ENCODE data around the gene SLC5A4. TPM values are rescaled to one million over a fixed set of nuclear protein-coding genes. Genes with fewer than 3 reads are reported as not detected.

Gene SLC5A4
- total RNA-seq, 3 donors from 2014 or later (not counting 1 experiment from before 2014, with no cell fraction given), result not detected

DNA sequence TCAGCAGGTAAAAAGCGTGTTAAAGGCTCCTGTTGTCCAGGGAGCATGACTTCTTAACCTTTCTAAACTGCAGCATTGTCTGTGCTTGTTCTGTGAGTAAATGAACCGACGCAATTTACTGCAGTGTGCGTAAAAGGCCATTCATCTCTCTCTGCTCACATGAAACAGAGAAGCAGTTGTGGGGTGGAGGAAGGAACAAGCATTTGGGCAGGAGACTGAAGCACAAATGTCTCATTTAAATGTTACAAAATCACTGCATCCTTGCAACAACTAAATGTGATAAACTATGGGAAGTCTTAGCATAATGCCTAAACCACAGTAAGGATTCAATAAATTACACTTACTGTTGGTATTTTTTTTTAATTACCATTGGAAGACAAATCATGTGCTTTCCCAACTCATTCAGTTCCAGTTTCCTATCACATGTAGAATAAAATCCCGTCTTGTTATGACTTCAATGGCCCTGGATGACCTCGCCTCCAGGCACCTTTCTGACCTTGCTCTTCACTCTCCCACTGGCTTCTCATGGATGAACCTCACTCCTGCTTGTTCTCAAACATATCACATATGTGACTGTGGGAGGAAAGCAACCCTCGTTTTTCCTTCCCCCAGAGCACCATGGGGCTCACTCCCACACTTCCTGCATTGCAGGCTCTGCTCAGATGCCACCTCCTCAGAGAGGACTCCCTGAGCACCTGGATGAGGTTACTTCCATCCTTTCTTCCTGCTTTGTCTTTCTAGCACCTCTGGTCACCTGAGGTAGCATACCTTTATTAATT, 28.6 kb downstream of the SLC5A4 start:
- H3K4me3 ChIP-seq (ENCODE audit: low read length), result no peak overlapping the region
- ATAC-seq (no peak), DNase-seq (no peak)
- no peaks in the 10 kb centered on the region for H3K36me3 ChIP-seq (ENCODE audit: control insufficient read depth, insufficient read depth, low read length)
- peaks cover 2% of the 10 kb centered on the region for H3K4me1 ChIP-seq (ENCODE audit: control insufficient read depth, insufficient read depth, low read length)
- Mint-ChIP-seq H3K4me3 (no peak overlapping the region), H3K4me1 (no peaks in the 10 kb centered on the region), H3K27me3 (ENCODE audit: low read depth in 2 of 2) (peaks cover 14 to 61% of the 10 kb centered on the region in 2 donors), H3K36me3 (no peaks in the 10 kb centered on the region), H3K27ac (no peak overlapping the region), H3K9me3 (no peaks in the 10 kb centered on the region)
- peaks cover 2% of the 10 kb centered on the region for H3K27me3 ChIP-seq (ENCODE audit: control insufficient read depth, insufficient read depth, low read length)
- H3K9me3 ChIP-seq (ENCODE audit: control insufficient read depth, insufficient read depth, low read length), result no peaks in the 10 kb centered on the region
- TF ChIP-seq, protein P1, sequence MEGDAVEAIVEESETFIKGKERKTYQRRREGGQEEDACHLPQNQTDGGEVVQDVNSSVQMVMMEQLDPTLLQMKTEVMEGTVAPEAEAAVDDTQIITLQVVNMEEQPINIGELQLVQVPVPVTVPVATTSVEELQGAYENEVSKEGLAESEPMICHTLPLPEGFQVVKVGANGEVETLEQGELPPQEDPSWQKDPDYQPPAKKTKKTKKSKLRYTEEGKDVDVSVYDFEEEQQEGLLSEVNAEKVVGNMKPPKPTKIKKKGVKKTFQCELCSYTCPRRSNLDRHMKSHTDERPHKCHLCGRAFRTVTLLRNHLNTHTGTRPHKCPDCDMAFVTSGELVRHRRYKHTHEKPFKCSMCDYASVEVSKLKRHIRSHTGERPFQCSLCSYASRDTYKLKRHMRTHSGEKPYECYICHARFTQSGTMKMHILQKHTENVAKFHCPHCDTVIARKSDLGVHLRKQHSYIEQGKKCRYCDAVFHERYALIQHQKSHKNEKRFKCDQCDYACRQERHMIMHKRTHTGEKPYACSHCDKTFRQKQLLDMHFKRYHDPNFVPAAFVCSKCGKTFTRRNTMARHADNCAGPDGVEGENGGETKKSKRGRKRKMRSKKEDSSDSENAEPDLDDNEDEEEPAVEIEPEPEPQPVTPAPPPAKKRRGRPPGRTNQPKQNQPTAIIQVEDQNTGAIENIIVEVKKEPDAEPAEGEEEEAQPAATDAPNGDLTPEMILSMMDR (IDR thresholded peaks at IDR 0.05), result no peak
- intact Hi-C loops (cut with micrococcal nuclease), result no loop called here
- 84% methylated on average over 7 of the region's 7 CpGs for WGBS (ENCODE audit: insufficient coverage)
- no peak overlapping the region for H3K27ac ChIP-seq (ENCODE audit: low read length)

DNA sequence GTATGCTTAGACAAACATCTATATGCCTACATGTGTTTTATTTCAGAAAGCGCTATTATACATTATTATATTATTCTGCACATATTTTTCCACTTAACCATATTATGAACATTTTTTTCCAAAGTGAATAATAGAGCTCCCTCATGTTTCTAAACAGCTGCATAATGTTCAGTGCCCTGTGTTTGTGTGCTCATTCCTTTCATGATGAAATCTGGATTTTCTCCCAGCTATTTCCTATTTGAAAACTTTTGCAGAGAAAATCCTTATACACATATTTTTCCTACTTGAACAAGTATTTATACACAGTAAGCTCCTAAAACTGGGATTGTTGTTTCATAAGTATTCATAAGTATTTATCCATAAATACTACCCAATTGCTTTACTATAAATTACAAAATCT, 32.2 kb downstream of the SLC5A4 start:
- DNase-seq (no peak), ATAC-seq (no peak)
- H3K27ac ChIP-seq (ENCODE audit: low read length), result no peak overlapping the region
- H3K36me3 ChIP-seq (ENCODE audit: control insufficient read depth, insufficient read depth, low read length), result no peaks in the 10 kb centered on the region
- H3K27me3 Mint-ChIP-seq (ENCODE audit: low read depth in 2 of 2), result peaks cover 8 to 48% of the 10 kb centered on the region in 2 donors
- 100% methylated on average over 1 of the region's 1 CpG for WGBS (ENCODE audit: insufficient coverage)
- intact Hi-C loops (cut with micrococcal nuclease), result no loop called here
- no peaks in the 10 kb centered on the region for H3K9me3 Mint-ChIP-seq
- no peaks in the 10 kb centered on the region for H3K4me1 Mint-ChIP-seq
- peaks cover 2% of the 10 kb centered on the region for H3K4me1 ChIP-seq (ENCODE audit: control insufficient read depth, insufficient read depth, low read length)
- peaks cover 2% of the 10 kb centered on the region for H3K27me3 ChIP-seq (ENCODE audit: control insufficient read depth, insufficient read depth, low read length)
- no peaks in the 10 kb centered on the region for H3K9me3 ChIP-seq (ENCODE audit: control insufficient read depth, insufficient read depth, low read length)
- TF ChIP-seq, protein P1 (IDR thresholded peaks at IDR 0.05), result no peak
- H3K4me3 ChIP-seq (ENCODE audit: low read length), result no peak overlapping the region
- H3K36me3 Mint-ChIP-seq, result no peaks in the 10 kb centered on the region
- H3K27ac Mint-ChIP-seq, result no peak overlapping the region
- H3K4me3 Mint-ChIP-seq, result no peak overlapping the region

DNA sequence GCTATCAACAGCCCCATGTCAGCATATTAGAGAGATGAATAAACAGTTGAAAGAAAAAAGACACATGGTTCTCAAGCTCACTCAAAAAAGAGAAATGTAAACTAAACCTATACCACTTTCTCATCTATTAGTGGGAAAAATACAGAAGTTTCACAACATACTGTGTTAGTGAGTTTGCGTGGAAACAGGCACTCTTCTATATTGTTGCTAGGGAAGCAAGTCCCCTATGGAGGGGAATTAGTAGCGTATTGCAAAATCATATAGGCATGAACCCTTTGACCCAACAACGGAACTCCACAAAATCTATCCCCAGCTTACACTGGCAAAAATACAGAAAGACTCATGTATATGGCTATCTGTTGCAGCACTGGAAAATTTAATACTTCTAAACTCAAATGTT, 36.1 kb downstream of the SLC5A4 start:
- H3K27ac ChIP-seq (ENCODE audit: low read length), result no peak overlapping the region
- H3K4me1 Mint-ChIP-seq, result no peaks in the 10 kb centered on the region

More for the DNA sequence above, 36.1 kb downstream of the SLC5A4 start:
- H3K9me3 Mint-ChIP-seq, result no peaks in the 10 kb centered on the region
- 100% methylated on average over 1 of the region's 3 CpGs for WGBS (ENCODE audit: insufficient coverage)
- intact Hi-C loops (cut with micrococcal nuclease), result no loop called here
- no peak overlapping the region for H3K27ac Mint-ChIP-seq
- H3K36me3 ChIP-seq (ENCODE audit: control insufficient read depth, insufficient read depth, low read length), result no peaks in the 10 kb centered on the region
- peaks cover 8 to 43% of the 10 kb centered on the region in 2 donors for H3K27me3 Mint-ChIP-seq (ENCODE audit: low read depth in 2 of 2)
- H3K4me3 ChIP-seq (ENCODE audit: low read length), result no peak overlapping the region
- TF ChIP-seq, protein P1 (IDR thresholded peaks at IDR 0.05), result no peak
- H3K4me1 ChIP-seq (ENCODE audit: control insufficient read depth, insufficient read depth, low read length), result no peaks in the 10 kb centered on the region
- no peaks in the 10 kb centered on the region for H3K27me3 ChIP-seq (ENCODE audit: control insufficient read depth, insufficient read depth, low read length)
- H3K9me3 ChIP-seq (ENCODE audit: control insufficient read depth, insufficient read depth, low read length), result no peaks in the 10 kb centered on the region
- no peaks in the 10 kb centered on the region for H3K36me3 Mint-ChIP-seq
- ATAC-seq (no peak), DNase-seq (no peak)
- no peak overlapping the region for H3K4me3 Mint-ChIP-seq

Measured in natural killer cell (primary cell).